ENCODE data around the gene RNF6.

RNF6 gene

GRCh38 chr13:26221721-26222519 lies at the start of gene RNF6:
Gene RNF6, minus strand, starts transcription at chr13:26222314. Its CDS starts 2,665 bp downstream, at chr13:26219649.
- TF ChIP-seq CTCF (IDR thresholded peaks at IDR 0.05; ENCODE audit: low read depth, low read length) = peak; percentile 3
- peak; percentile 99 for DNase-seq (ENCODE audit: low read depth in 2 of 2)
- H3K4me3 ChIP-seq (replicated peaks in 1 of 2; ENCODE audit: low read depth in 2 of 2, low read length in 2 of 2) = peak within 1 kb of the TSS; percentile 85 to 98

GRCh38 chr13:26270707-26271106 lies 48.6 kb upstream of the RNF6 start:
- no peak for DNase-seq (ENCODE audit: low read depth in 2 of 2)
- no peak overlapping the region for H3K4me3 ChIP-seq (replicated peaks in 1 of 2; ENCODE audit: low read depth in 2 of 2, low read length in 2 of 2)
- no peak for TF ChIP-seq CTCF (IDR thresholded peaks at IDR 0.05; ENCODE audit: low read depth, low read length)

- no peak overlapping the region for H3K4me3 ChIP-seq (replicated peaks in 1 of 2; ENCODE audit: low read depth in 2 of 2, low read length in 2 of 2)
- no peak for TF ChIP-seq CTCF (IDR thresholded peaks at IDR 0.05; ENCODE audit: low read depth, low read length)
- DNase-seq (ENCODE audit: low read depth in 2 of 2) = no peak
Observed at GRCh38 chr13:26266311-26266710, 44.2 kb upstream of the RNF6 start.

- no peak for DNase-seq (ENCODE audit: low read depth in 2 of 2)
- no peak for TF ChIP-seq CTCF (IDR thresholded peaks at IDR 0.05; ENCODE audit: low read depth, low read length)
- no peak overlapping the region for H3K4me3 ChIP-seq (replicated peaks in 1 of 2; ENCODE audit: low read depth in 2 of 2, low read length in 2 of 2)
Observed at GRCh38 chr13:26262156-26262555, 40.0 kb upstream of the RNF6 start.

GRCh38 chr13:26259634-26260033 lies 37.5 kb upstream of the RNF6 start:
- H3K4me3 ChIP-seq (replicated peaks in 1 of 2; ENCODE audit: low read depth in 2 of 2, low read length in 2 of 2) = no peak overlapping the region
- TF ChIP-seq CTCF (IDR thresholded peaks at IDR 0.05; ENCODE audit: low read depth, low read length) = no peak
- no peak for DNase-seq (ENCODE audit: low read depth in 2 of 2)

- no peak for TF ChIP-seq CTCF (IDR thresholded peaks at IDR 0.05; ENCODE audit: low read depth, low read length)
- no peak for DNase-seq (ENCODE audit: low read depth in 2 of 2)
- no peak overlapping the region for H3K4me3 ChIP-seq (replicated peaks in 1 of 2; ENCODE audit: low read depth in 2 of 2, low read length in 2 of 2)
Observed at GRCh38 chr13:26257049-26257448, 34.9 kb upstream of the RNF6 start.
